ENCODE results near the gene ACMSD.
A peak's percentile ranks its signal among the peaks of the same experiment; 100 is the strongest.

- TF ChIP-seq, protein P1, sequence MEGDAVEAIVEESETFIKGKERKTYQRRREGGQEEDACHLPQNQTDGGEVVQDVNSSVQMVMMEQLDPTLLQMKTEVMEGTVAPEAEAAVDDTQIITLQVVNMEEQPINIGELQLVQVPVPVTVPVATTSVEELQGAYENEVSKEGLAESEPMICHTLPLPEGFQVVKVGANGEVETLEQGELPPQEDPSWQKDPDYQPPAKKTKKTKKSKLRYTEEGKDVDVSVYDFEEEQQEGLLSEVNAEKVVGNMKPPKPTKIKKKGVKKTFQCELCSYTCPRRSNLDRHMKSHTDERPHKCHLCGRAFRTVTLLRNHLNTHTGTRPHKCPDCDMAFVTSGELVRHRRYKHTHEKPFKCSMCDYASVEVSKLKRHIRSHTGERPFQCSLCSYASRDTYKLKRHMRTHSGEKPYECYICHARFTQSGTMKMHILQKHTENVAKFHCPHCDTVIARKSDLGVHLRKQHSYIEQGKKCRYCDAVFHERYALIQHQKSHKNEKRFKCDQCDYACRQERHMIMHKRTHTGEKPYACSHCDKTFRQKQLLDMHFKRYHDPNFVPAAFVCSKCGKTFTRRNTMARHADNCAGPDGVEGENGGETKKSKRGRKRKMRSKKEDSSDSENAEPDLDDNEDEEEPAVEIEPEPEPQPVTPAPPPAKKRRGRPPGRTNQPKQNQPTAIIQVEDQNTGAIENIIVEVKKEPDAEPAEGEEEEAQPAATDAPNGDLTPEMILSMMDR (IDR thresholded peaks at IDR 0.05; ENCODE audit: low read length), result peak; percentile 17; the same call in 1 of the 2 replicates
- TF ChIP-seq EZH2 (optimal IDR thresholded peaks at IDR 0.05; ENCODE audit: low read depth, low read length), result no peak
Measured at GRCh38 chr2:134897932-134898331, 59.5 kb downstream of the ACMSD start.
